Cortex of kidney (tissue), 1 donor: Measurements from ENCODE around the gene PNKD.

Source experiments
- DNase-seq: peaks from one replicate; lab custom pipeline; 2025; lab: John Stamatoyannopoulos, UW

The PNKD gene

GRCh38 chr2:218269900-218270720, at the start of gene PNKD, which contains the start of gene AAMP:
PNKD (plus strand) TSS chr2:218270519; CDS start chr2:218270536, 17 bp downstream.
AAMP (minus strand) TSS chr2:218270137; CDS start chr2:218270086, 51 bp downstream.
- DNase-seq, result no peak

GRCh38 chr2:218221000-218221399, 49.3 kb upstream of the PNKD start:
- DNase-seq, result no peak

- DNase-seq, result no peak
Measured at GRCh38 chr2:218223046-218223445, 47.3 kb upstream of the PNKD start.

GRCh38 chr2:218224186-218224585, 46.1 kb upstream of the PNKD start:
- no peak for DNase-seq

GRCh38 chr2:218226903-218227302, 43.4 kb upstream of the PNKD start:
- no peak for DNase-seq

GRCh38 chr2:218228366-218229090, 41.8 kb upstream of the PNKD start:
- no peak for DNase-seq

GRCh38 chr2:218229239-218229638, 41.1 kb upstream of the PNKD start:
- no peak for DNase-seq

GRCh38 chr2:218229851-218230250, 40.5 kb upstream of the PNKD start:
- no peak for DNase-seq

GRCh38 chr2:218230882-218231281, 39.4 kb upstream of the PNKD start:
- DNase-seq, result no peak

GRCh38 chr2:218233543-218233942, 36.8 kb upstream of the PNKD start:
- DNase-seq, result no peak

GRCh38 chr2:218234521-218234920, 35.8 kb upstream of the PNKD start:
- no peak for DNase-seq

GRCh38 chr2:218235017-218235416, 35.3 kb upstream of the PNKD start:
- no peak for DNase-seq

- DNase-seq, result no peak
Measured at GRCh38 chr2:218236829-218237228, 33.5 kb upstream of the PNKD start.

- no peak for DNase-seq
Measured at GRCh38 chr2:218238887-218239286, 31.4 kb upstream of the PNKD start.

GRCh38 chr2:218244204-218244603, 26.1 kb upstream of the PNKD start:
- no peak for DNase-seq

- DNase-seq, result no peak
Measured at GRCh38 chr2:218244665-218245064, 25.7 kb upstream of the PNKD start.

- DNase-seq, result no peak
Measured at GRCh38 chr2:218245214-218245613, 25.1 kb upstream of the PNKD start.

- DNase-seq, result no peak
Measured at GRCh38 chr2:218249691-218250090, 20.6 kb upstream of the PNKD start.

GRCh38 chr2:218252509-218253231, 17.6 kb upstream of the PNKD start:
- DNase-seq, result no peak

GRCh38 chr2:218253232-218253625, 17.1 kb upstream of the PNKD start:
- no peak for DNase-seq

- DNase-seq, result no peak
Measured at GRCh38 chr2:218255446-218255845, 14.9 kb upstream of the PNKD start.

GRCh38 chr2:218256612-218257350, 13.5 kb upstream of the PNKD start:
- no peak for DNase-seq
